ENCODE data around the gene RABGGTB.

The RABGGTB gene

DNA sequence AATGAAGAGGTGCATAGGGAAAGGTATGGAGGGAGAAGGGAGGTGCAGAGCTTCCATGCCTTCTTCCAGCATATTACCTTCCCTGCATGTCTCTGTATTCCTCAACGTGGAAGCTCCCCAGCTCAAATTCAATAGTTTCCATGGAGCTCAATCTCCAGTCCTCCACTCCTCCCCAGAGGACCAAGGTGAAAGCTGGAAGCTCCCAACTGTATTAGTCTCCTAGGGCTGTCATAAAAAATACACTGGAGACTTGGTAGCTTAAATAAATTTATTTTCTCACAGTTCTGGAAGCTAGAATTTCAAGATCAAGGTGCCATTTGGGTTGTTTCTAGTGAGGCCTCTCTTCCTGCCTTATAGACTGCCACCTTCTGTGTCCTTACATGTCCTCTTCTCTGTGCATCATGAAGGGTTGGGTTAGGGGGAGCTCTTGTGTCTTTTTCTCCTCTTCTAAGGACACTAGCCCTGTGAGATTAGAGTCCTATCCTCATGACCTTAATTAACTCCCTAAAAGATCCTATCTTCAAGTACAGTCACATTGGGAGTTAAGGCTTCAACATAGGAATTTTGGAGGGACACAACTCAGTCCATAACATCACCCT is 21.9 kb upstream of the RABGGTB start:
- Histone ChIP-seq H3K27me3 (ENCODE audit: insufficient read depth, low read depth) (no peaks in the 10 kb centered on the region), H3K9ac (no peak overlapping the region), H2AFZ (ENCODE audit: low read depth) (no peak overlapping the region), H3K27ac (no peak overlapping the region), H3K36me3 (ENCODE audit: insufficient read depth) (no peaks in the 10 kb centered on the region), H4K20me1 (ENCODE audit: insufficient read depth) (no peaks in the 10 kb centered on the region), H3K4me2 (no peak overlapping the region), H3K79me2 (ENCODE audit: insufficient read depth, low read depth) (no peaks in the 10 kb centered on the region), H3K4me3 (IDR thresholded peaks at IDR 0.05; ENCODE audit: insufficient read depth, low read depth, low read length) (no peak overlapping the region), H3K4me1 (ENCODE audit: low read depth, poor library complexity, severe bottlenecking) (no peaks in the 10 kb centered on the region)
- no peak for TF ChIP-seq CTCF (conservative IDR thresholded peaks at IDR 0.05; ENCODE audit: low read depth, low read length)

DNA sequence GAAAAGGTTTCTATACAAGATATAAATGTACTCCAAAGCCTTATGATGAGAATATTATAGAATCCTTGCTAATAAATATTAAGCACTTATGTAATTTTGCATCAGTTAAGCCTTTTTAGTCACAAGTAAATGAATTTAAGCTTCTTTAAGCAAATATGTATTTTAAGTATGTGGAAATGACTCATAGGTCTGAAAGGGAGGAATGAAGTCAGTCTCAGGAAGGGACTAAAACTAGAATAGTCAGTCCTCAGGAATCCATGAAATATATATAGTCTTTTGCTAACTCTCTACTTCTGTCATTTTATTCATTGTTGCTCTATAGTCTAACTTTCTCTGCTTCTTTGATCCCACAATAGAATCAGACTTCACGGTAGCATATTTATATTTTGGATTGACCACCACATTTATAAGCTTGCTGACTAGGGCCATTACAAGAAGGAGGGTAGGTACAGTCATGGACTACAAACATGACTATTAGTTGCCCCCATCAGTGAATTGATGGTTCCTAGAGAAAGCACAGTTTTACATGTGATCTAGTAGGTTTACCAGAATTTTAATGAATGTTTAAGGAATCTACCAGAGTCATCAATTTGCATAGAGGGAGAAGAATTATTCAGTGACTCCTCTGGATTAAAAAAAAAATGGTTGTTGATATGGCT is 20.2 kb upstream of the RABGGTB start:
- Histone ChIP-seq H3K27ac (no peak overlapping the region), H3K4me3 (IDR thresholded peaks at IDR 0.05; ENCODE audit: insufficient read depth, low read depth, low read length) (no peak overlapping the region), H3K36me3 (ENCODE audit: insufficient read depth) (no peaks in the 10 kb centered on the region)

DNA sequence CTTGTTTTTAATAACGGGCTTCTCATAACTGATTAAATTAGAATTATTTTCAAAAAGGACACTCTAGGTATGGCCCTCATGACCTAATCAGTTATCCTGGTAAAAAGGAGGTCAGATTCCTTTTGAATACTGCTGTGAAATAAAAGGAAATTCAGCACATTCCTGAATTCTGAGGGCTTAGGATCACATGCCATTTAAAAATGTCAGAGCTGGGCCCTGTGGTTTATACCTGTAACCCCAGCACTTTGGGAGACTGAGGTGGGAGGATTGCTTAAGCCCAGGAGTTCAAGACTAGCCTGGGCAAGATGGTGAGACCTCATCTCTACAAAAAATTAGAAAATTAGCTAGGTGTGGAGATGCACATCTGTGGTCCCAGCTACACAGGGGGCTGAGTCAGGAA is 18.0 kb upstream of the RABGGTB start:
- Histone ChIP-seq H3K4me2 (no peak overlapping the region), H3K27me3 (ENCODE audit: insufficient read depth, low read depth) (no peaks in the 10 kb centered on the region)
- TF ChIP-seq CTCF (conservative IDR thresholded peaks at IDR 0.05; ENCODE audit: low read depth, low read length) = no peak

More for the DNA sequence above, 20.2 kb upstream of the RABGGTB start:
- no peaks in the 10 kb centered on the region for H3K4me1 ChIP-seq (ENCODE audit: low read depth, poor library complexity, severe bottlenecking)
- no peak overlapping the region for H3K9ac ChIP-seq
- no peak overlapping the region for H3K4me2 ChIP-seq
- H3K79me2 ChIP-seq (ENCODE audit: insufficient read depth, low read depth) = no peaks in the 10 kb centered on the region
- no peak for TF ChIP-seq CTCF (conservative IDR thresholded peaks at IDR 0.05; ENCODE audit: low read depth, low read length)
- no peaks in the 10 kb centered on the region for H3K27me3 ChIP-seq (ENCODE audit: insufficient read depth, low read depth)
- H2AFZ ChIP-seq (ENCODE audit: low read depth) = no peak overlapping the region
- H4K20me1 ChIP-seq (ENCODE audit: insufficient read depth) = no peaks in the 10 kb centered on the region

DNA sequence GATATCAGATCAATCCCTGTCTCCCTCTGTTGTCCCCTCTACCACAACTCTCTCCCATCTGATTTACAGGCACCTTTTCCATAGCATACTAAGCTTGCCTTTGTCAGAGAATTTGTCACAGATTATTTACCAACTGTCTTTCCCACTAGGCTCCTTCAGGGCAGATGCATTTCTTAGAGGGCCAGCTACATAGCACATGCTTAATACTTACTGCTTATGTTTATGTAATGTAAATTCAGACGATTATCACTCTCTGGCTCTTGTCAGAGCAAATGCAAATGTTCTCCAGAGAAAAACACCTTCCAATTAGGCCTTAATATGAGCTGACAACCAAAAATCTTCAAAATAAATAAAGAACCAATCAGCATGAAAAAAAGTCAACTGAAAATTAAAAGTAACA is 15.3 kb upstream of the RABGGTB start:
- H3K27ac ChIP-seq = no peak overlapping the region
- TF ChIP-seq CTCF (conservative IDR thresholded peaks at IDR 0.05; ENCODE audit: low read depth, low read length) = no peak
- H4K20me1 ChIP-seq (ENCODE audit: insufficient read depth) = no peaks in the 10 kb centered on the region
- no peak overlapping the region for H3K4me2 ChIP-seq
- H3K79me2 ChIP-seq (ENCODE audit: insufficient read depth, low read depth) = no peaks in the 10 kb centered on the region
- no peak overlapping the region for H2AFZ ChIP-seq (ENCODE audit: low read depth)
- no peaks in the 10 kb centered on the region for H3K4me1 ChIP-seq (ENCODE audit: low read depth, poor library complexity, severe bottlenecking)
- H3K36me3 ChIP-seq (ENCODE audit: insufficient read depth) = no peaks in the 10 kb centered on the region
- H3K4me3 ChIP-seq (IDR thresholded peaks at IDR 0.05; ENCODE audit: insufficient read depth, low read depth, low read length) = no peak overlapping the region
- no peak overlapping the region for H3K9ac ChIP-seq
- H3K27me3 ChIP-seq (ENCODE audit: insufficient read depth, low read depth) = no peaks in the 10 kb centered on the region

More for the DNA sequence above, 18.0 kb upstream of the RABGGTB start:
- Histone ChIP-seq H3K36me3 (ENCODE audit: insufficient read depth) (no peaks in the 10 kb centered on the region), H2AFZ (ENCODE audit: low read depth) (no peak overlapping the region), H3K9ac (no peak overlapping the region), H3K4me1 (ENCODE audit: low read depth, poor library complexity, severe bottlenecking) (no peaks in the 10 kb centered on the region), H3K4me3 (IDR thresholded peaks at IDR 0.05; ENCODE audit: insufficient read depth, low read depth, low read length) (no peak overlapping the region), H4K20me1 (ENCODE audit: insufficient read depth) (no peaks in the 10 kb centered on the region), H3K79me2 (ENCODE audit: insufficient read depth, low read depth) (no peaks in the 10 kb centered on the region), H3K27ac (no peak overlapping the region)

Measured in KMS-11 (cell line).